Measurements from ENCODE around the gene SMARCA2. TPM values are rescaled to one million over a fixed set of nuclear protein-coding genes. Genes with fewer than 3 reads are reported as not detected.

SMARCA2 gene
- total and polyA plus RNA-seq, 3 donors from 2014 or later, result 176 to 251 (median 241) TPM

GRCh38 chr9:2159521-2160454 lies 144.6 kb downstream of the SMARCA2 start:
- no peaks in the 10 kb centered on the region for H3K27me3 ChIP-seq
- TF ChIP-seq POLR2A (IDR thresholded peaks at IDR 0.05), result no peak
- no peak for TF ChIP-seq CTCF (IDR thresholded peaks at IDR 0.05)
- peaks cover 8% of the 10 kb centered on the region for H3K4me1 ChIP-seq
- WGBS, 2 donors, result 21 to 36% methylated on average over 13 of the region's 13 CpGs
- H3K27ac ChIP-seq, result peak overlapping the region; percentile 68 to 74
- DNase-seq, result peak; percentile 19
- H3K4me3 ChIP-seq, result peak overlapping the region in 1 of 2 donors; percentile 5
- H3K36me3 ChIP-seq (ENCODE audit: low read depth, missing control alignments), result no peaks in the 10 kb centered on the region
- H3K9me3 ChIP-seq, result no peaks in the 10 kb centered on the region
- intact Hi-C loops (cut with DNase I; ENCODE audit: low total_unique reads), result no loop called here

GRCh38 chr9:2161661-2162060 lies 146.5 kb downstream of the SMARCA2 start:
- H3K36me3 ChIP-seq (ENCODE audit: low read depth, missing control alignments), result no peaks in the 10 kb centered on the region
- no peaks in the 10 kb centered on the region for H3K27me3 ChIP-seq
- no peak for DNase-seq
- H3K9me3 ChIP-seq, result no peaks in the 10 kb centered on the region
- 90 to 94% methylated on average over 13 of the region's 13 CpGs for WGBS, 2 donors
- intact Hi-C loops (cut with DNase I; ENCODE audit: low total_unique reads), result no loop called here
- TF ChIP-seq POLR2A (IDR thresholded peaks at IDR 0.05) (no peak), CTCF (IDR thresholded peaks at IDR 0.05) (no peak)
- H3K4me3 ChIP-seq, result no peak overlapping the region
- H3K4me1 ChIP-seq, result peaks cover 13% of the 10 kb centered on the region
- peak overlapping the region in 1 of 2 donors; percentile 74 for H3K27ac ChIP-seq

GRCh38 chr9:2163231-2163885 lies 148.2 kb downstream of the SMARCA2 start:
- TF ChIP-seq POLR2A (IDR thresholded peaks at IDR 0.05) (no peak), CTCF (IDR thresholded peaks at IDR 0.05) (no peak)
- intact Hi-C loops (cut with DNase I; ENCODE audit: low total_unique reads), result no loop called here
- Histone ChIP-seq H3K27ac (no peak overlapping the region), H3K36me3 (ENCODE audit: low read depth, missing control alignments) (no peaks in the 10 kb centered on the region), H3K27me3 (no peaks in the 10 kb centered on the region), H3K4me3 (no peak overlapping the region), H3K9me3 (no peaks in the 10 kb centered on the region), H3K4me1 (peaks cover 9% of the 10 kb centered on the region)
- no peak for DNase-seq
- WGBS, 2 donors, result 81 to 90% methylated on average over 6 of the region's 6 CpGs

DNA sequence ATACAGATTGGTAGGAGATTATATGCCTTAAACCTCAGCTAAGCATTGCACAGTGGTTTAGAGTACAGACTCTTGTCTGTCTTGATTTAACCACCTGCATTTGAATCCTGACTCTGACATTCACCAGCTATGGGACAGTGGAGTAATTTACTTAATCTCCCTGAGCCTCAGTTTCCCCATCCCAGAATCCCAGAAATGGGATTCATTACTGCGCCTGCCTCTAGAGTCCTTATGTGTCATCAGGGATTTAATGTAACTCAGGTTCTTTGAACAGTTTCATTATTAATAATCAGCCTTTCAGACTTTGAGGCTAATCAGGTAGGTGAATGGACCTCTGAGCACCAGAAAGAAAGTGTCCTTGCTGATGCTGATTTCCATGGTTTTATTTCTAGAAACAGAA lies 149.1 kb downstream of the SMARCA2 start:
- TF ChIP-seq POLR2A (IDR thresholded peaks at IDR 0.05) (no peak), CTCF (IDR thresholded peaks at IDR 0.05) (no peak)

More for the DNA sequence above, 149.1 kb downstream of the SMARCA2 start:
- WGBS, 2 donors, result 88 to 97% methylated on average over 1 of the region's 1 CpG
- H3K9me3 ChIP-seq, result no peaks in the 10 kb centered on the region
- no peaks in the 10 kb centered on the region for H3K27me3 ChIP-seq
- peaks cover 9% of the 10 kb centered on the region for H3K4me1 ChIP-seq
- H3K4me3 ChIP-seq, result no peak overlapping the region
- no peak for DNase-seq
- no peaks in the 10 kb centered on the region for H3K36me3 ChIP-seq (ENCODE audit: low read depth, missing control alignments)
- no peak overlapping the region for H3K27ac ChIP-seq
- intact Hi-C loops (cut with DNase I; ENCODE audit: low total_unique reads), result no loop called here

Data from testis (tissue), 3 donors.